ENCODE measurements around the gene HMCN1. TPM values are rescaled to one million over a fixed set of nuclear protein-coding genes. Genes with fewer than 3 reads are reported as not detected.

HMCN1 gene
- total RNA-seq, 2 donors from 2014 or later = 6.5 to 7.4 TPM

GRCh38 chr1:186206048-186206570, 471.9 kb downstream of the HMCN1 start:
- Mint-ChIP-seq H3K27me3 (ENCODE audit: insufficient read depth) (no peaks in the 10 kb centered on the region), H3K36me3 (ENCODE audit: low read depth) (no peaks in the 10 kb centered on the region), H3K4me3 (no peak overlapping the region), H3K4me1 (peaks cover 10% of the 10 kb centered on the region), H3K27ac (no peak overlapping the region), H3K9me3 (no peaks in the 10 kb centered on the region)
- no peak for DNase-seq
- Histone ChIP-seq H3K4me1 (ENCODE audit: control insufficient read depth, insufficient read depth, low read length) (peaks cover 11% of the 10 kb centered on the region), H3K36me3 (ENCODE audit: control insufficient read depth, insufficient read depth, low read length) (no peaks in the 10 kb centered on the region), H3K27me3 (ENCODE audit: control insufficient read depth, insufficient read depth, low read length, poor library complexity, severe bottlenecking) (no peaks in the 10 kb centered on the region), H3K27ac (ENCODE audit: low read depth, low read length) (no peak overlapping the region), H3K4me3 (ENCODE audit: low read length) (no peak overlapping the region), H3K9me3 (ENCODE audit: control insufficient read depth, low read length) (no peaks in the 10 kb centered on the region), H3K9ac (ENCODE audit: extremely low read depth, low read length, poor library complexity, severe bottlenecking) (no peak overlapping the region)
- 82 to 85% methylated on average over 3 to 7 of the region's 7 CpGs for WGBS, 2 experiments (ENCODE audit: insufficient coverage in 1 of 2, insufficient read length in 1 of 2)
- no peak for TF ChIP-seq CTCF (conservative IDR thresholded peaks at IDR 0.05)

- Mint-ChIP-seq H3K4me1 (peaks cover 10% of the 10 kb centered on the region), H3K27ac (no peak overlapping the region), H3K4me3 (no peak overlapping the region), H3K9me3 (no peaks in the 10 kb centered on the region), H3K27me3 (ENCODE audit: insufficient read depth) (no peaks in the 10 kb centered on the region), H3K36me3 (ENCODE audit: low read depth) (no peaks in the 10 kb centered on the region)
- Histone ChIP-seq H3K36me3 (ENCODE audit: control insufficient read depth, insufficient read depth, low read length) (no peaks in the 10 kb centered on the region), H3K27ac (ENCODE audit: low read depth, low read length) (no peak overlapping the region), H3K27me3 (ENCODE audit: control insufficient read depth, insufficient read depth, low read length, poor library complexity, severe bottlenecking) (no peaks in the 10 kb centered on the region), H3K9me3 (ENCODE audit: control insufficient read depth, low read length) (no peaks in the 10 kb centered on the region), H3K4me1 (ENCODE audit: control insufficient read depth, insufficient read depth, low read length) (peaks cover 11% of the 10 kb centered on the region), H3K9ac (ENCODE audit: extremely low read depth, low read length, poor library complexity, severe bottlenecking) (no peak overlapping the region), H3K4me3 (ENCODE audit: low read length) (no peak overlapping the region)
- no peak for DNase-seq
- WGBS, 2 experiments (ENCODE audit: insufficient coverage in 1 of 2, insufficient read length in 1 of 2) = 96% methylated on average over 4 of the region's 4 CpGs
- TF ChIP-seq CTCF (conservative IDR thresholded peaks at IDR 0.05) = no peak
Observed at GRCh38 chr1:186207391-186208085, 473.3 kb downstream of the HMCN1 start.

GRCh38 chr1:186208405-186209129, 474.4 kb downstream of the HMCN1 start:
- Histone ChIP-seq H3K27ac (ENCODE audit: low read depth, low read length) (no peak overlapping the region), H3K36me3 (ENCODE audit: control insufficient read depth, insufficient read depth, low read length) (no peaks in the 10 kb centered on the region), H3K9me3 (ENCODE audit: control insufficient read depth, low read length) (no peaks in the 10 kb centered on the region), H3K4me1 (ENCODE audit: control insufficient read depth, insufficient read depth, low read length) (peaks cover 11% of the 10 kb centered on the region), H3K9ac (ENCODE audit: extremely low read depth, low read length, poor library complexity, severe bottlenecking) (no peak overlapping the region), H3K27me3 (ENCODE audit: control insufficient read depth, insufficient read depth, low read length, poor library complexity, severe bottlenecking) (no peaks in the 10 kb centered on the region), H3K4me3 (ENCODE audit: low read length) (no peak overlapping the region)
- no peaks in the 10 kb centered on the region for H3K36me3 Mint-ChIP-seq (ENCODE audit: low read depth)
- no peak overlapping the region for H3K4me3 Mint-ChIP-seq
- peaks cover 10% of the 10 kb centered on the region for H3K4me1 Mint-ChIP-seq
- H3K9me3 Mint-ChIP-seq = no peaks in the 10 kb centered on the region
- no peak overlapping the region for H3K27ac Mint-ChIP-seq
- WGBS, 2 experiments (ENCODE audit: insufficient coverage in 1 of 2, insufficient read length in 1 of 2) = 82 to 87% methylated on average over 3 to 4 of the region's 4 CpGs
- H3K27me3 Mint-ChIP-seq (ENCODE audit: insufficient read depth) = no peaks in the 10 kb centered on the region
- DNase-seq = no peak
- no peak for TF ChIP-seq CTCF (conservative IDR thresholded peaks at IDR 0.05)

Measured in endodermal cell (in vitro differentiated cells).